ENCODE data around the gene UTP4.

Gene UTP4

DNA sequence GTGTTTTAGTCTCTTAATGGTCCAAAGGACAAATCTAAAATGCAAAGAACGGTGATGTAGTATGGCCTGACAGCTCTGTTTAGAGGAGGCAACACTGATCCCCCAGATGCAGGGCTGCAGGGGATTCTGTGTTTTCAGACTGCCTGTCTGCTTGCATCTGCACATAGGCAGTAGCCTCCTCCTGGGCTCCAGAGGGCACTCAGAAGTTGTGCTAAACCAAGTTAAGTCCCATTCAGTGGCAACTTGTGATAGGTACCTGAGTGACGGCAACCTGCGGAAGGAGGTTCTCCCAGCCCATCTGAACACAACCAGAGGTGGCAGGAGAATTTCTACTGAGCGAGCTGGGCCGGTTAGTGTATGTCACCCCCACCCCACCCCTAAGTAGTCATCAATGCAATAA, 17.1 kb upstream of the UTP4 start:
- H3K36me3 ChIP-seq (ENCODE audit: insufficient read depth, low read length) = peaks cover 78% of the 10 kb centered on the region

GRCh38 chr16:69115837-69116236, 16.6 kb upstream of the UTP4 start:
- Histone ChIP-seq H3K36me3 (ENCODE audit: insufficient read depth, low read length) (peaks cover 83% of the 10 kb centered on the region), H3K4me3 (ENCODE audit: low read depth in 1 of 2, low read length in 2 of 2) (no peak overlapping the region), H3K27me3 (ENCODE audit: insufficient read depth, low read length, poor library complexity) (no peaks in the 10 kb centered on the region), H3K27ac (ENCODE audit: low read length) (no peak overlapping the region), H3K9ac (ENCODE audit: low read depth, low read length) (no peak overlapping the region), H2AFZ (ENCODE audit: low read depth, low read length) (no peak overlapping the region), H4K20me1 (ENCODE audit: insufficient read depth, low read length) (peaks cover 73% of the 10 kb centered on the region), H3K9me3 (ENCODE audit: insufficient read depth, low read length, severe bottlenecking) (no peaks in the 10 kb centered on the region), H3K4me2 (ENCODE audit: insufficient read depth, low read length) (no peak overlapping the region), H3K79me2 (ENCODE audit: insufficient read depth, low read length) (peaks cover 21% of the 10 kb centered on the region), H3K4me1 (ENCODE audit: insufficient read depth, low read length) (no peaks in the 10 kb centered on the region)
- no peak for DNase-seq
- no peak for ATAC-seq (ENCODE audit: insufficient read depth, low read depth)
- TF ChIP-seq EZH2 (IDR thresholded peaks at IDR 0.05; ENCODE audit: borderline replicate concordance, low read depth, low read length, severe bottlenecking) = no peak
- TF ChIP-seq, protein P1, sequence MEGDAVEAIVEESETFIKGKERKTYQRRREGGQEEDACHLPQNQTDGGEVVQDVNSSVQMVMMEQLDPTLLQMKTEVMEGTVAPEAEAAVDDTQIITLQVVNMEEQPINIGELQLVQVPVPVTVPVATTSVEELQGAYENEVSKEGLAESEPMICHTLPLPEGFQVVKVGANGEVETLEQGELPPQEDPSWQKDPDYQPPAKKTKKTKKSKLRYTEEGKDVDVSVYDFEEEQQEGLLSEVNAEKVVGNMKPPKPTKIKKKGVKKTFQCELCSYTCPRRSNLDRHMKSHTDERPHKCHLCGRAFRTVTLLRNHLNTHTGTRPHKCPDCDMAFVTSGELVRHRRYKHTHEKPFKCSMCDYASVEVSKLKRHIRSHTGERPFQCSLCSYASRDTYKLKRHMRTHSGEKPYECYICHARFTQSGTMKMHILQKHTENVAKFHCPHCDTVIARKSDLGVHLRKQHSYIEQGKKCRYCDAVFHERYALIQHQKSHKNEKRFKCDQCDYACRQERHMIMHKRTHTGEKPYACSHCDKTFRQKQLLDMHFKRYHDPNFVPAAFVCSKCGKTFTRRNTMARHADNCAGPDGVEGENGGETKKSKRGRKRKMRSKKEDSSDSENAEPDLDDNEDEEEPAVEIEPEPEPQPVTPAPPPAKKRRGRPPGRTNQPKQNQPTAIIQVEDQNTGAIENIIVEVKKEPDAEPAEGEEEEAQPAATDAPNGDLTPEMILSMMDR (IDR thresholded peaks at IDR 0.05; ENCODE audit: borderline replicate concordance, extremely low read depth, low read length, poor library complexity, severe bottlenecking) = no peak

More for the DNA sequence above, 17.1 kb upstream of the UTP4 start:
- DNase-seq (no peak), ATAC-seq (ENCODE audit: insufficient read depth, low read depth) (no peak)
- H3K79me2 ChIP-seq (ENCODE audit: insufficient read depth, low read length) = peaks cover 19% of the 10 kb centered on the region; the same call in 1 of the 2 replicates
- peaks cover 74% of the 10 kb centered on the region for H4K20me1 ChIP-seq (ENCODE audit: insufficient read depth, low read length)
- H2AFZ ChIP-seq (ENCODE audit: low read depth, low read length) = no peak overlapping the region
- no peaks in the 10 kb centered on the region for H3K27me3 ChIP-seq (ENCODE audit: insufficient read depth, low read length, poor library complexity)
- no peak overlapping the region for H3K4me3 ChIP-seq (ENCODE audit: low read depth in 1 of 2, low read length in 2 of 2)
- no peak overlapping the region for H3K4me2 ChIP-seq (ENCODE audit: insufficient read depth, low read length)
- TF ChIP-seq, protein P1 (IDR thresholded peaks at IDR 0.05; ENCODE audit: borderline replicate concordance, extremely low read depth, low read length, poor library complexity, severe bottlenecking) = no peak
- TF ChIP-seq EZH2 (IDR thresholded peaks at IDR 0.05; ENCODE audit: borderline replicate concordance, low read depth, low read length, severe bottlenecking) = no peak
- H3K9ac ChIP-seq (ENCODE audit: low read depth, low read length) = no peak overlapping the region
- no peak overlapping the region for H3K27ac ChIP-seq (ENCODE audit: low read length)
- no peaks in the 10 kb centered on the region for H3K4me1 ChIP-seq (ENCODE audit: insufficient read depth, low read length)
- no peaks in the 10 kb centered on the region for H3K9me3 ChIP-seq (ENCODE audit: insufficient read depth, low read length, severe bottlenecking)

GRCh38 chr16:69116256-69116875, 16.1 kb upstream of the UTP4 start:
- H3K36me3 ChIP-seq (ENCODE audit: insufficient read depth, low read length) = peaks cover 85% of the 10 kb centered on the region
- TF ChIP-seq, protein P1 (IDR thresholded peaks at IDR 0.05; ENCODE audit: borderline replicate concordance, extremely low read depth, low read length, poor library complexity, severe bottlenecking) = no peak
- TF ChIP-seq EZH2 (IDR thresholded peaks at IDR 0.05; ENCODE audit: borderline replicate concordance, low read depth, low read length, severe bottlenecking) = no peak
- no peak overlapping the region for H3K9ac ChIP-seq (ENCODE audit: low read depth, low read length)
- H3K79me2 ChIP-seq (ENCODE audit: insufficient read depth, low read length) = peaks cover 24% of the 10 kb centered on the region
- DNase-seq (no peak), ATAC-seq (ENCODE audit: insufficient read depth, low read depth) (no peak)
- peaks cover 77% of the 10 kb centered on the region for H4K20me1 ChIP-seq (ENCODE audit: insufficient read depth, low read length)
- H2AFZ ChIP-seq (ENCODE audit: low read depth, low read length) = no peak overlapping the region
- no peak overlapping the region for H3K4me3 ChIP-seq (ENCODE audit: low read depth in 1 of 2, low read length in 2 of 2)
- no peaks in the 10 kb centered on the region for H3K9me3 ChIP-seq (ENCODE audit: insufficient read depth, low read length, severe bottlenecking)
- H3K4me1 ChIP-seq (ENCODE audit: insufficient read depth, low read length) = no peaks in the 10 kb centered on the region
- H3K4me2 ChIP-seq (ENCODE audit: insufficient read depth, low read length) = no peak overlapping the region
- no peak overlapping the region for H3K27ac ChIP-seq (ENCODE audit: low read length)
- H3K27me3 ChIP-seq (ENCODE audit: insufficient read depth, low read length, poor library complexity) = no peaks in the 10 kb centered on the region

Data from DND-41 (cell line).